ENCODE measurements around the gene RANBP10.

Gene RANBP10

DNA sequence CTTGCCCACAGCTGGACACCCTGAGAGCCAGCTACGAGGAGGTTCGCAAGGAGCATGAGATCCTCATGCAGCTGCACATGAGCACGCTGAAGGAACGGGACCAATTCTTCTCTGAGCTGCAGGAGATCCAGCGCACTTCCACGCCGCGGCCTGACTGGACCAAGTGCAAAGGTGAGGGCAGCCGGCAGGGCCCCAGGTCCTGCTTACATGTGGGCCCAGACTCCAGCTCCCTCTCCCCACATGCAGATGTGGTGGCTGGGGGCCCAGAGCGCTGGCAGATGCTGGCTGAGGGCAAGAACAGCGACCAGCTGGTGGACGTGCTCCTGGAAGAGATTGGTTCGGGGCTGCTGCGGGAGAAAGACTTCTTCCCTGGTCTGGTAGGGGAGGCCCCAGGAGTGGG is 19.5 kb upstream of the RANBP10 start:
- no peak for DNase-seq

DNA sequence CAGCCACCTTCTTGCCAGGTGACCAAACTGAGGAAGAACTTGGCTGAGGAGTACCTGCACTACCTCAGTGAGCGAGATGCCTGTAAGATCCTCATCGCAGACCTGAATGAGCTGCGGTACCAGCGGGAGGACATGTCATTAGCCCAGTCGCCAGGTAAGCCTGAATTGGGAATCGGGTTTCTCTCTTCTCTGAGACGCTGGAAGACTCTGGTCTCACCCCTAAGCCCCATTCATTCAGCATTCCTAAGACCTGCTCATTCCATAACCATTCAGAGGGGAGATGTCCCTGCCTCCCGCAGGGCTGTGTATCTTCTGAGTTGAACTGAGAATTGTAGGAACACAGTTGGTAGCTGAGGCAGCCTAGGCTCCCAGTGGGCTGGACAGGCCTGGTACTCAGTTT is 18.8 kb upstream of the RANBP10 start:
- DNase-seq = no peak

DNA sequence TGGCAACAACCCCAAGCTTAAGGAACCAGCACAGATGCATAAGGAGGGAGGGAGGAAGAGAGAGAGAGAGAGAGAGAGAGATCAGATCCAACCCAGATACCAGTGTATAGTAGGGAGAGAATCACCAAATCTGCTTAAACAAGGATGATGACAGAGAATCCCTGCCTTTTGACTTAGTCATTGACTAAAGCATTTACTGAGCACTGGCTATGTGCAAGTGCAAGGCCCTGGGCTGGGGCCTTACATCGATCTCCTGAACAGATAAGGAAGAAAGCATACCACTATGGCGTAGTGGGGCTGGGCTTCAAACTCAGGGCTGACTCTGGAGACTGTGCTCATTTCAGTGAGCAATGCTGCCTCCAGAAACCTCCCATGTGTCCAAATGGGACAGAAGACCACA is 16.2 kb upstream of the RANBP10 start:
- DNase-seq = no peak

DNA sequence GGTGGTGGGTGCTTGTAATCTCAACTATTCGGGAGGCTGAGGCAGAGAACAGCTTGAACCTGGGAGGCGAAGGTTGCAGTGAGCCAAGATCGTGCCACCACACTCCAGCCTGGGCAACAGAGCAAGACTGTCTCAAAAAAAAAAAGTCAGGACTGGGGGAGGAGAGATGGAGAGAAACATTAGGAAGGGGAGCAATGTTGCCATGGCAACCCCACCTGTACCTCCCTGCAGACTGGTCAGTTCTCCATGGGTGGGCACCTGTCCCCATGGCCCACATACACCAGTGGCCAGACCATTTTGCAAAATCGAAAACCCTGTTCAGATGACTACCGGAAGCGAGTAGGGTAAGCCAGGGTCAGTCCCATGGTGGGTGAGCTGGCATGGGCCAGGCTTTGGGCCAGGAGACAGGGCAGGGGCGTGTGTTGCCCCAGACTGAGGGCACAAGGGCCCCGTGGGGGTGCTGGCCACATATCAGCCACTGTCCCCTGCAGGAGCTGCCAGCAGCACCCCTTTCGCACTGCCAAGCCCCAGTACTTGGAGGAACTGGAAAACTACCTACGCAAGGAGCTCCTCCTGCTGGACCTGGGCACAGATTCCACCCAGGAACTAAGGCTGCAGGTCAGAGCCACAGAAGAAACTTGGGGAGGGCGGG is 14.4 kb upstream of the RANBP10 start:
- no peak for DNase-seq

DNA sequence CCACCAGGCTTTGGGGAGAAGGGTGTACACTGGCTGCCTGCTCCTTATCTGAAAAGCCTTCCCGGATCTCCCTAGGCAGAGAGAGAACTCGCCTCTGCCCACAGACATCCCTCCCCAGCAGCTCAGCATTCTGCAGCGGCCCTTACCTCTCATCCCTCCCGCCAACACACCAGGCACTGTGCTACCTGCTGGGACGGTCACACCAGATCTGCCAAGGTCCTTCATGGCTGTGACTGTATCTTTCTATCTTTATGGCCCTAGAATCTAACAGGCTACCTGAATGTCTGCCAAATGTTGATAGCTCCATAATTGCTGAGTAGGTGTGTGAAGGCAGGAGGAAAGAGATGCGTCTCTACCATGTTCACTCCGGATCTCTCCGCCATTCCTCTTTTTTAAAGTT is 8.2 kb upstream of the RANBP10 start:
- no peak for DNase-seq

DNA sequence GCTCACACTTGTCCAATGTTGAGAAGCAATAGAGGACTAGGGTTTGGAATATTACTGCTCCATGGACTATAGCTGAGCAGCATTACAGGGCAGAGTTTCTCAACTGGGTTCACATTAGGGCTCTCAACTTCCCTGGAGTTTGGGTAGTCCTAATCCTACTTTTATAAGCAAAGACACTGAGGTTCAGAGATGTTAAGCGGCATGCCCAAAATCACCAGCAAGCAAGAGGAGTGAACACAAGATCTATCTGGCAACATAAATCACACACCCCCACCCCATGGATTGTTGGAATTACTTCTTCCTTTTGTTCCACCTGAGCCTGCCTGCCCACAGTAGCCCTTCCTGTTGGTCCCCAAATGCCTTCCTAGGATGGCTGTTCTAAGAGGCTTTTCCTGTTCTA is 5.5 kb upstream of the RANBP10 start:
- DNase-seq = no peak

DNA sequence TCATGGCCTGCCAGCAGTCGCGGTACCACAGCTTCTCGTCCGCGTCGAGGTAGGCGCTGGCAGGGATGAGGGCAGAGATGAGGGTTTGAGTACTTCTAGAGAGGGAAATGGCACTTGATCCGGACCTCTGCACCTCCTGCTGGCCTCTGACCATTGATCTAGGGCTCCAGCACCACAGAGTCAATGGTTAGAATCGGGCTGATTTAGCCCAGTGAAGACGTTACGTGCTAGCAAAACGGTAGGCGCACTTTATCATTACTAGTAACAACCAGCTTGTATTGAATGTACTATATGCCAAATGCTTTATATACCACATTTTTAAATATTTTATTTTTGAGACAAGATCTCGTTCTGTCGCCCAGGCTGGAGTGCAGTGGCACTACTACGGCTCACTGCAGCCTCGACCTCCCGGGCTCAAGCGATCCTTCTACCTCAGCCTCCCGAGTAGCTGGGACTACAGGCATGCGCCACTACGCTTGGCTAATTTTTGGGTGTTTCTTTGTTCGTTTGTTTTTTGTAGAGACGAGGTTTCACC is 855 bp upstream of the RANBP10 start:
- DNase-seq = no peak

DNA sequence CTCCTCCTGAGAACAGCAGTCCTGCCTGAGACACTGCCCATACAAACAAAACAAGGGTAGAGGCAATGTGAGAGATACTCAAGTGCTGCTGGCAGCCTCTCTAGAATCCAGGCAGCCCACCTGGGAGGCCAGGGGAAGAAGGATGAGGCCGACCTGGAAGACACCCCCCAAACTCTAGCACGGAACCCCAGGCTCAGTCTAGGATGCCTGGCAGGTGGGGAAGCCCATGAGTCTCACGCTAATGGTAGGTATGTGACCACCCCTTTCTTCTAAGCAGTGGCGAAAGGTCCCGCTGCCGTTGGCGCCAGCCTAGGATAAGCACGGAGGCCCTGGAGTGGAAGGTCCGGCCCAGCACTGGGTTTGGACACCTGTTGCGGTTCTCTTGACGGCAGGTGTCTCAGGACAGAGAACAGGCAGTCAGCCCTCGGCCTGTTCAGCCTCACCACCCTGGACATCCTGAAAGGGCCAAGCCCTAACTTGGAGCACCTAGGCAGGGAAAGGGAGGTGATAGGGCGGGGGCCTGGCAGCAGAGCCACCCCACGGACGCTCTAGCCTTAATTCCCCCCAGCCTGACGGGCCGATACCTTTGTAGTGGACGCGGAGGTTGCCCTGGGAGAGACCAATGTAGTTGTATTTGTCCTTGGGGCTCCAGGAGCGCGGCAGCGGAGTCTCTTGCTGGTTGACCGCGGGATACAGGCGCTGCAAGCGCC is 487 bp downstream of the RANBP10 start:
- DNase-seq = no peak

DNA sequence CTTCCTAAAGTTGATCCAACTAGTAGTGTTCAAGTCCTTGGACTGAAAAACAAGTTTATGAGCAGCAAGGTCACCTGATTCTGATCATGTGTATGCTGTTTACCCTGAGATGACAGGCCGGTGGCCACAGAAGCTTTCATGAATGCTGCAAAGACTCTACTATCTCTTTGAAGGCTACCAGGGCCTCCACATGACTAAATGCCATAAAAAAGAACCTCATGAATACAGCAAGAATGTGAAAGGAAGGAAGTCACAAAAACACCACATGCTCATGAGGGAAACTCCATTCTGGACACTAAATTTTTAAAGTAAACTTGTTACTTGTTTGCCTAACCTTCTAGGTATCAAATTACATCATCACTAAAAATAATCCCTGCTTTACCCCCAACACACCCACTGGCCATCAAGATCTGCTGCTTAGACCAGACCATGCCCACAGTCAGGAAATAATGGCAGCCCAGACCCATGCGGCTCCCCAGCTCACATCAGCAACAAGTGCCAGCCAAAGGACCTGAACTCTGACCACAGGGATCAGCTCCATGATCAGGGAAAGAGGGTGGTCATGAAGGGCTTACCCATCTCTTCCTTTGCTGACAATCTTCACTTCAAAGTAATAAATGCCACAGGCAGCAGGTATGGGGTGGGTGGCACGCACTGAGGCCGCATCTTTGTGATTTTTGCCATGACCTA is 1.4 kb downstream of the RANBP10 start:
- no peak for DNase-seq

DNA sequence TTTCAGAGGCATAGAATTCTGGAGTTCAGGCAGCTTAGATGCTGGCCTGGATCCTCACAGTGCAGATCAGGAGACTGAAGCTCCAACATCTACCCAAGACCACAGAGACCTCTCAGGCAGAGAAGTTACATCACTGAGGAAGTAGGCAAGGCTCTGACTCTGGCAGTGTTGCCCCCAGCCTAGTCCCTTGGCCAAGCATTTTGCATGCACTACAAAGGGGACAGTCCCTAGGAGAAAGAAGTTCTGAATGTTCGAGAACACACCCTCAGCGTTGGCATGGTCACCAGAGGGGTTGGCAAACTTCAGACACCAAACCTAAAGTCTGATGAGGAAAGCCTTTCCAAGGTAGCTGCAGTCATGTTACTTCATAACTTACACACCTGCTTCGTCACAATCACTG is 2.5 kb downstream of the RANBP10 start:
- DNase-seq = no peak

DNA sequence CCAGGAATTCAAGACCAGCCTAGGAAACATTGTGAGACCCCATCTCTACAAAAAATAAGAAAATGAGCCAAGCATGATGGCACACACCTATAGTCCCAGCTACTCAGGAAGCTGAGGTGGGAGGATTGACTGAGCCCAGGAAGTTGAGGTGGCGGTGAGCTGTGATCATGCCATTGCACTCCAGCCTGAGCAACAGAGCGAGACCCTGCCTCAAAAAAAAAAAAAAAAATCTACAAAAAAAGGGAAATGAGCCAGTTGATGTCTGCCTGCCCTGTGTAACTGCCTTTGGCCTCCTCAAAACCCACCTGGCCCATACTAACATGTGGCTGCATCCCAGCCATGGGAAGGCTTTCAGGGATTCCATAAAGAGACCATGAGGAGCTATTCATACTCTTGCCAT is 4.5 kb downstream of the RANBP10 start:
- no peak for DNase-seq

DNA sequence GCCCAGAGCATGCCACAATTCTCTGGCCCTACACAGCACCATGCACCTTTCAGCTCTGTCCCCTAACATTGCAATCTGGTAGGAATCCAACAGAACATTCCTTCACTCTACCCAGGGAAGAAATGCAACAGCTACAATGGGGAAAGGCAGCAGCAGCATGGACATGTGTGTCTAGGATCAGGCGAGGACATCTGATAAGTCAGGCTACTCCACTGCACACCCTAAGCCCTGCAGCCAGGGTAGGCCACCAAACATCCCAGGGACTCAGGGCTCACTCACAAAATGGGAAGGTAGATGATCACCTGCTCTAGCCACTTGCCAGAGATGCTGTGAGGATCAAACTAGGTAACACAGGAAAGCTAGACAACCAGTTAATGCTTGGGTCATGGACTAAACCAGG is 5.1 kb downstream of the RANBP10 start:
- no peak for DNase-seq

DNA sequence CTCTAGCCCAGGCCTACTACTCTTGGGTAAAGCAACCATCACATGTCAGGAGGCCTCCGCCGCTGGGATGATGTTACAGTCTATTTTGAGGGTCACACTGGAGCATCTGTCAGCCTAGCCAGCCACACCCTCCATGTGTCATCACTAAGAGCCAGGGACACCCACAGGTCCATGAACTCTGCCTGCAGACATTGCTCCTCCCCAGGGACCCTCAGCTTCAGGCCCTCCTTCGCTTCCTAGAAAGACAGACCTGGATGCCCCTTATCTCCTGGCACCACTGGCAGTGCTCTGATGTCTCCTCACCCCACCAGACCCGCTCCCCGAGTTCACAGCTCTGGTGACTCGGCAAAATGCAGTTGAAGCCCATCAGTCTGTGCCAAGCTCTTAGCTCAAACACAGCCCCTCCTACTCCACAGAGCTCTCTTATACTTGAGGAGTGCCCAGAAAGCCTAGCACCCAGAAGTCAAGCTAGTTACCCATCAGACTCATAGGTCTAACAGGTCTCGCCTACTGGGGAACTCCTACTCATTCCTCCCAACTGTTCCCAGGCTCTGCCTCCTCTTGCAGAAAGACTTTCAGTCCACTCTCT is 5.9 kb downstream of the RANBP10 start:
- no peak for DNase-seq

DNA sequence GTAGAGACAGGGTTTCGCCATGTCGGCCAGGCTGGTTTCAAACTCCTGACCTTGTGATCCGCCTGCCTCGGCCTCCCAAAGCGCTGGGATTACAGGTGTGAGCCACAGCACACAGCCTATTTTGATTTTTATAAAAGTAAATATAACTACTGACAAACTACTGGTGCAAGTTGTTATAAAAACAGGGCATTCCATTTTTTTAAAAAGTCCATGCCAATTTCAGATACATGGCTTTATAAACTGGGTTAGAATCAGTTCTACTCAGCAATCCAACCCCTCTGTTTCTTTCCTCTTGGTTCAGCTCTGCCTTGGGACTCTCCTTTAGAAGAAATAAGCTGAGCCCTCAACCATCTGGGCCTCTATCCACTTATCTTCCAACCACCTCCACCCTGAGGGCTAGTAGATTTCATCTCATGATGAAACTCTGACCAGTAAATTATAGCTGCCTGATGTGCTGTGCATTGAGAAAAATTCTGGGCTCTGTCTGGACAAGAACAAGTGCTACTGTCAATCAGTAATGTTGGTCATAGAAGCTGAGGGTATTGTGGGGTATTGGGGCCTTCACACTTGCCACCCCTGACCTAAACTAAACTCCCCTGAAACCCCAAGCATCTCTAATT is 10.2 kb downstream of the RANBP10 start:
- no peak for DNase-seq

DNA sequence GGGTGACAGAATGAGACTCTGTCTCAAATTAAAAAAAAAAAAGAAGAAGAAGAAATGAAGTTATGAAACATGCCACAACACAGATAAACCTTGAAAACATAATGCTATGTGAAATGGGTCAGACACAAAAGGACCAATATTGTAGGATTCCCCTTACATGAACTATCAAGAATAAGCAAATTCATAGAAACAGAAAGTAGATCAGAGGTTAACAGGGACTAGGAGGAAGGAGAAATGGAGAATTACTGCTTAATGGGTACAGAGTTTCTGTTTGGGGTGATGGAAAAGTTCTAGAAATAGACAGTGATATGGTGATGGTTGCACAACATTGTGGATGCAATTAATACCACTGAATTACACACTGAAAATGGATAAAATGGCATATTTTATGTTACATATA is 16.3 kb downstream of the RANBP10 start:
- no peak for DNase-seq

DNA sequence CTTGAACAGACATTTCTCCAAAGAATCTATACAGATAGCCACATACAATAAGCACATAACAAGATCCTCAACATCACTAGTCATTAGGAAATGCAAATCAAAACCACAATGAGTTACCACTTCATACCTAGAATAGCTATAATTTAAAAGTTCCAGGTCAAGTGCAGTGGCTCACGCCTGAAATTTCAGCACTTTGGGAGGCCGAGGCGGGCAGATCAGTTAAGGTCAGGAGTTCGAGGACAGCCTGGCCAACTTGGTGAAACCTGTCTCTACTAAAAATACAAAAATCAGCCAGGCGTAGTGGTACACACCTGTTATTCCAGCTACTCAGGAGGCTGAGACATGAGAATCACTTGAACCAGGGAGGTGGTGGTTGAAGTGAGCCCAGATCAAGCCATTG is 19.9 kb downstream of the RANBP10 start:
- no peak for DNase-seq

DNA sequence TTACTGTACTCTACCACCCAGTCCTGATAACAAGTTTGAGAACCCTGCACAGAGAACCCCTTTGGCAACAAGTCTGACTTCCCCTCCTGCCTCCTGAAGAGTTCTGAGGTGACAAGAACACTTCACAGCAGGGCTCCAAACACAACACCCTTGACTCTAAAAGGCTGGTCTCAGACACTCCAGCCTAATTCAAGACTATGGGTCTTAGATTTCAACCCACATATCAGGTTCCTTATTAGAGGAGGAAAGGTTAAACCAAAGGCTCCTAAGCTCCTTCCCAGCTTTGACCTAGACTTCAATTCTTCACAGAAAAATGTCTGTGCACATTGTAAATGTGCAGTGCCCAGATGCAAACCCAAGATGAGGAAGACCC is 23.0 kb downstream of the RANBP10 start:
- DNase-seq = no peak

DNA sequence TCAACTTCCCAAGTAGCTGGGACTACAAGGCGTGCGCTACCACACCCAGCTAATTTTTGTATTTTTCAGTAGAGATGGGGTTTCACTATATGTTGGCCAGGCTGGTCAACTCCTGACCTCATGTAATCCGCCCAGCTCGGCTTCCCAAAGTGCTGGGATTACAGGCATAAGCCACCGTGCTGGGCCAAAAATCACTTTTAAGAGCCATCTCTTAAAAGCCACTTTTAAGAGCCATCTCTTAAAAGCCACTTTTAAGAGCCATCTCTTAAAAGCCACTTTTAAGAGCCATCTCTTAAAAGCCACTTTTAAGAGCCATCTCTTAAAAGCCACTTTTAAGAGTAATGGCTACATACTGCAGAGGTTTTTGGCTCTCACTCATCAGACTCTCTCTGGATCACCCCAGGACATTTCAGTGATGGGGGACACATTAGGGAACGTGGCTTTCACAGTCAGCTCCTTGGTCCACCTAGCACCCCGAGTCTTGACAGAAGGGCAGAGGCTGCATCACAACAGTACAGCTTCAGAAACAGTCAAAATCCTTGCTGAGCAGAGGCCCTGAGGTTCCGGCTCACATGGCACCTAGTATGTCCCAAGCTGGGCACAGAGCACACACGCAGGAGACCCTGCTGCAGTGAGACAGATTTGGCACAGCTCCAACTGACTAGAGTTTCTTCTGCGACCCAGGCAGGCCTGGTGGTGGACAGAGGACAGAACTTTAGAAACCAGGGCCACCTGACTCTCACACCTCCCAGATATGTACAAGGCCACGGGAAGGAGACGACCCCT is 23.6 kb downstream of the RANBP10 start:
- DNase-seq = no peak

DNA sequence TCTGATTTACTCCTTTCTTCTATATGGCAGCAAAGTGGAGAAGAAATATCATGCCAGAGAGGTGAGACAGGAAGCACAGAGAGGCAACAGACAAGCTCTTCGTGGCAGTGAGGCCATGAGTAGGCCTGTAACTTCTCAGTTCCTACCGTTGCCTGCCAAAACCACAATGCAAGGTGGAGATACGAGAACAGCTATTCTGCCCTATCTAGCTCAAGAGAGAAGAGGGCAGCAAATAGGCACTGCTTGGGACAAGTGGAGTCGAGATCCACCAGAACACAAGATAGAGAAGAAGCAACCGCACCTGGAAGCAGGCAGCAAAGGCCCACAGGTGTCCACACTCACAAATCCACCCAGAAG is 24.8 kb downstream of the RANBP10 start:
- DNase-seq = no peak

DNA sequence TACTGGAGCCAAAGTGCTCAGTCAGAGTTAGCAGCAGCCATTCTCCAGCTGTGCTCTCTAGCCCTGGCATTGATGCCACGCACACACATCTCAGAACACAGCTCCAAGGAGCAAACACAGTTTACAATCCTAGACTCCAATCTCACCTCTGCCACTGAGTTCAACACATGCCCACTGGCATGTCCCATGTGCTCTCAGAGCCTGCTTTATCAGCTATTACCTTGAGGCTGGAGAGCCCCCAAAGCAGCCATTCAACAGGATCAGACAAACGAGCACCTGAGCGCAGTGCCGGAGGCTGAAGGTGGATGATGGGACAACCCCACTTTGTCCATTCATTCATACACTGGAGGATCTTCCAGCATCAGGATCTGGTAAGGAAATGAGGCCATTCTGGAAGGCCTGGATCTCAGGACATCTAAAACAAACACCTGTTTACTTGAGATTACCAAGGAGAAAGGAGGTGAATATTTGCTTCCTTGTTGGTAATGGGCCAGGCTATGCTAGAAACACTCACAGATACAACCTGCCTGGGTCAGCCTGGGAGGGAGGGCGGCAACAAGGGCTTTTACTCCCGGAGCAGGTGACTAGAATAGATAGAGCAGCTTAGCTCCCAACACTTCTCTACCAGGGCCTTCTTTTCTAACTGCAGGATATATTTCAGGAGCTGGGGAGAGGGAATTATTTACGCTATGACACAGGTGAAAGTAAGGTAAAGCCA is 25.4 kb downstream of the RANBP10 start:
- no peak for DNase-seq

DNA sequence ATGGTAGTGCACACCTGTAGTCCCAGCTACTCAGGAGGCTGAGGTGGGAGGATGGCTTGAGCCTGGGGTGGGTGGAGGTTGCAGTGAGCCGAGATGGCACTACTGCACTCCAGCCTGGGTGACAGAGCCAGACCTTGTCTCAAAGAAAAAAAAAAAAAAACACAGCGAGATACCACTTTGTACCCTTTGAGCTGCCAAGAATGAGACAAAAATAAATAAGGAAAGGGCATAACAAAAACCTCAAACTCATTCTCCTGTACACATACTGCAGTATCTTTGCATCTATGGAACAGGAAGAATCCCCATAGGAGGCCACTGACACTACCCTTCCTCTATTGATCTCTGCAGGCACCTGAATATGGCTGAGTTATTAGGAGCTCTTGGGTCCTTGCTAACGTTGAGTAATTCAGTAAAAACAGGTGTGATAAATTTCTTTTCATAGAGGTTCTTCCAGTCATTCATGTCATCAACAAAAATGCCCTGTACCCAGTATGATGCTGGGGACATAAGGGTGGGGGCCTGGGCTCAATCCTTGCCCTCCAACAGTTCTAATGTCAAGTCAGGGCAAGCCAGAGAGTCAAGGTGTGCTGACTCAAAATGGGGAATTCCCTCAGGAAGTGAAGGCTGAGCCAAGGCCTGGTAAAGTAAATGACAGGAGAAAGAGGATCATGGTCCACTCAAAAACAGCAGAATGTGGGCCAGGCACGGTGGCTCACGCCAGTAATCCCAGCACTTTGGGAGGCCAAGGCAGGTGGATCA is 26.9 kb downstream of the RANBP10 start:
- no peak for DNase-seq
